ENCODE data around the gene RGS8.

The RGS8 gene

DNA sequence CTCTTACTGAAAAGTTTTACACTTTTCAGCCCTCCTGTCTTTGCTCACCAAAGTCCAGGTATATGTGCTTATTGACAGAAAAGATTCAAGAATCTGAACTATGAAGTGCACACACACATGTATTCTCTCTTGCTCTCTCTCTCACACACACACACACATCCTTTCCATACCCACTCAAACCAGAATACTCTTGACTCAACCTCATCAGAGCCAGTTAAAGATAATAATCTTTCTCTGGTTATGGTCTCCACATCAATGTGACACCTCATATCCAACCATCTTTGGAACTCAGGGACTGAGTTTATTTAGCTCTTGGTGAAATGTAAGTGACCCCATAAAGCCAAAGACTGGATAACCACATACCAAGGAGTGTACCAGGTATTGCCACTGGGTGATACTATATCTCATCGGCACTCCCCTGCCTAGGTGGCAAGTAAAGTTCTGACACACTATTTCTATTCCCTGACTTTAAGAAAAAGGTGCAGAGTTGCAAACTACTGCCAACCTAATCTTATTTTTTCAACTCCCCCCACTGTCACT, 24.9 kb upstream of the RGS8 start:
- no peak for TF ChIP-seq SIN3A (IDR thresholded peaks at IDR 0.05; ENCODE audit: borderline replicate concordance, insufficient read depth, low read length)
- TF ChIP-seq POLR2AphosphoS5 (IDR thresholded peaks at IDR 0.05; ENCODE audit: low read depth, low read length) = no peak
- no peak for TF ChIP-seq REST (IDR thresholded peaks at IDR 0.05; ENCODE audit: insufficient read depth in 1 of 2, low read depth in 2 of 2, low read length in 2 of 2)
- no peak for TF ChIP-seq FOXP2 (optimal IDR thresholded peaks at IDR 0.05; ENCODE audit: borderline replicate concordance, extremely low read depth, extremely low read length, insufficient read depth)

DNA sequence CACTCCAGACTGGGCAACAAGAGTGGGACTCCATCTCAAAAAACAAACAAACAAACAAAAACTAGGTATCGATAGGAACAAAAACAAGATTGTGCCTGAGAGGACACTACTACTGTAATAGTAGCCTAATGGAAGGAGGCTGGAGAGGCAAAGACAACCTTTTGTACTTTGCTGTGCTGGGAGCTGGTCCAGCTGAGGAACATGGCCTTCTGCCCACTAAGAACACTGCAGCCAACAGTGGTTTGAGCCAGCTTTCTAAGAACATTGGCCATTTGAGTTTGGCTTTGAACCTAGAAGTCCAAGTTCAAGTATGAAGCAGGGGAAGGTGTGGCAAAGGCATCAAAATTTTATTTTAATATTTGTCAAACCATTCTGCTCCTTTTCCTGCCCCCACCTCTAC, 22.7 kb upstream of the RGS8 start:
- TF ChIP-seq FOXP2 (optimal IDR thresholded peaks at IDR 0.05; ENCODE audit: borderline replicate concordance, extremely low read depth, extremely low read length, insufficient read depth) (no peak), TAF1 (IDR thresholded peaks at IDR 0.05; ENCODE audit: borderline replicate concordance, insufficient read depth, low read length) (no peak), REST (IDR thresholded peaks at IDR 0.05; ENCODE audit: insufficient read depth in 1 of 2, low read depth in 2 of 2, low read length in 2 of 2) (no peak), POLR2AphosphoS5 (IDR thresholded peaks at IDR 0.05; ENCODE audit: low read depth, low read length) (no peak), SIN3A (IDR thresholded peaks at IDR 0.05; ENCODE audit: borderline replicate concordance, insufficient read depth, low read length) (no peak)

GRCh38 chr1:182704677-182705076, 20.3 kb upstream of the RGS8 start:
- TF ChIP-seq TAF1 (IDR thresholded peaks at IDR 0.05; ENCODE audit: borderline replicate concordance, insufficient read depth, low read length) (no peak), REST (IDR thresholded peaks at IDR 0.05; ENCODE audit: insufficient read depth in 1 of 2, low read depth in 2 of 2, low read length in 2 of 2) (no peak), FOXP2 (optimal IDR thresholded peaks at IDR 0.05; ENCODE audit: borderline replicate concordance, extremely low read depth, extremely low read length, insufficient read depth) (no peak), POLR2AphosphoS5 (IDR thresholded peaks at IDR 0.05; ENCODE audit: low read depth, low read length) (no peak), SIN3A (IDR thresholded peaks at IDR 0.05; ENCODE audit: borderline replicate concordance, insufficient read depth, low read length) (no peak)

- TF ChIP-seq SIN3A (IDR thresholded peaks at IDR 0.05; ENCODE audit: borderline replicate concordance, insufficient read depth, low read length) (no peak), TAF1 (IDR thresholded peaks at IDR 0.05; ENCODE audit: borderline replicate concordance, insufficient read depth, low read length) (no peak), REST (IDR thresholded peaks at IDR 0.05; ENCODE audit: insufficient read depth in 1 of 2, low read depth in 2 of 2, low read length in 2 of 2) (no peak), POLR2AphosphoS5 (IDR thresholded peaks at IDR 0.05; ENCODE audit: low read depth, low read length) (no peak), FOXP2 (optimal IDR thresholded peaks at IDR 0.05; ENCODE audit: borderline replicate concordance, extremely low read depth, extremely low read length, insufficient read depth) (no peak)
Observed at GRCh38 chr1:182703539-182703938, 19.2 kb upstream of the RGS8 start.

Measured in PFSK-1 (cell line).